Transverse colon (tissue), 4 donors: Measurements from ENCODE around the gene QRFP. TPM values are rescaled to one million over a fixed set of nuclear protein-coding genes. Genes with fewer than 3 reads are reported as not detected.
A peak's percentile ranks its signal among the peaks of the same experiment; 100 is the strongest.

Source experiments
- DNase-seq: peaks from one replicate; pipeline ENCODE4 v3.0.0-alpha.2; 2019
- H3K27ac ChIP-seq, 4 donors: fragments of 200-600 bp; sonication (generic); 2 replicates each; pipeline ENCODE4 v1.5.1; 2016 to 2018; ENCODE audit warnings: inconsistent platforms in 4 of 4
- H3K27me3 ChIP-seq: fragments of 200-600 bp; sonication (generic); 2 replicates; pipeline ENCODE4 v1.5.1; 2017; ENCODE audit warnings: inconsistent platforms
- H3K36me3 ChIP-seq, 4 donors: fragments of 200-600 bp; sonication (generic); 2 replicates each; pipeline ENCODE4 v1.5.1; 2017 to 2019; ENCODE audit warnings: inconsistent platforms in 4 of 4
- H3K4me1 ChIP-seq, 4 donors: fragments of 200-600 bp; sonication (generic); 2 replicates each; pipeline ENCODE4 v1.5.1; 2017 to 2020; ENCODE audit warnings: inconsistent platforms in 4 of 4
- H3K4me3 ChIP-seq, 4 donors: fragments of 200-600 bp; sonication (generic); 1 replicate in 1 of 4; 2 replicates in 3 of 4; pipeline versions ENCODE4 v1.5.1 to v1.6.1; 2017 to 2019; ENCODE audit warnings: inconsistent platforms in 4 of 4
- H3K9me3 ChIP-seq, 2 donors: fragments of 200-600 bp; sonication (generic); 2 replicates each; pipeline ENCODE4 v1.5.1; 2017 to 2019; ENCODE audit warnings: inconsistent platforms in 2 of 2
- EP300 ChIP-seq: sonication (generic); formaldehyde crosslinking; IDR thresholded peaks from one replicate; pipeline ENCODE4 v1.6.1; 2017; ENCODE audit warnings: antibody characterized with exemption, low read depth
- POLR2A ChIP-seq: fragments of 450-650 bp; IDR thresholded peaks from one replicate; pipeline ENCODE4 v1.6.1; 2016; ENCODE audit warnings: antibody characterized with exemption, mild to moderate bottlenecking, moderate library complexity
- POLR2AphosphoS5 ChIP-seq, 3 donors: sonication (generic); formaldehyde crosslinking; IDR thresholded peaks; one replicate each; pipeline ENCODE4 v1.6.1; 2016; ENCODE audit warnings: antibody characterized with exemption in 3 of 3
- WGBS, 2 donors: methylation state at CpG; one replicate each; pipeline ENCODE4 v1.1.5; 2018; ENCODE audit warnings: low coverage in 1 of 2; 5-methylcytosine and 5-hydroxymethylcytosine counted together
- in situ Hi-C, 4 donors: fragments of 200-750 bp; cut with MboI; loops; one replicate each; pipeline versions ENCODE4 v1.15.0 to v1.15.1; 2017; ENCODE audit warnings: low sequenced_read_pairs in 3 of 4, low pct_ligation_motif_present in 1 of 4, low pct_unique_long_range_greater_than_20kb in 1 of 4
- intact Hi-C: fragments of 100-400 bp; cut with DNase I; formaldehyde crosslinking; loops from one replicate; pipeline ENCODE4 v1.15.1; 2023; ENCODE audit warnings: low total_unique reads
- total RNA-seq, 4 donors: library from RNA; depleted of rRNA; stranded (reverse); fragments of >200 nt; gene quantifications; one replicate each; pipeline ENCODE4 v1.1.0, GENCODE V29; 2016
- TF ChIP-seq, protein P1 (sequence below), 5 experiments: fragments of 200-600 bp in 3 of 5; fragments of 450-650 bp in 2 of 5; sonication (generic) in 3 of 5; IDR thresholded peaks; 1 replicate in 2 of 5; 2 replicates in 3 of 5; pipeline ENCODE4 v1.5.1; 2016 to 2017; ENCODE audit warnings: antibody characterized with exemption in 5 of 5, inconsistent platforms in 3 of 5, mild to moderate bottlenecking in 2 of 5, moderate library complexity in 1 of 5

QRFP gene
- total RNA-seq, 4 donors from 2014 or later: not detected

DNA sequence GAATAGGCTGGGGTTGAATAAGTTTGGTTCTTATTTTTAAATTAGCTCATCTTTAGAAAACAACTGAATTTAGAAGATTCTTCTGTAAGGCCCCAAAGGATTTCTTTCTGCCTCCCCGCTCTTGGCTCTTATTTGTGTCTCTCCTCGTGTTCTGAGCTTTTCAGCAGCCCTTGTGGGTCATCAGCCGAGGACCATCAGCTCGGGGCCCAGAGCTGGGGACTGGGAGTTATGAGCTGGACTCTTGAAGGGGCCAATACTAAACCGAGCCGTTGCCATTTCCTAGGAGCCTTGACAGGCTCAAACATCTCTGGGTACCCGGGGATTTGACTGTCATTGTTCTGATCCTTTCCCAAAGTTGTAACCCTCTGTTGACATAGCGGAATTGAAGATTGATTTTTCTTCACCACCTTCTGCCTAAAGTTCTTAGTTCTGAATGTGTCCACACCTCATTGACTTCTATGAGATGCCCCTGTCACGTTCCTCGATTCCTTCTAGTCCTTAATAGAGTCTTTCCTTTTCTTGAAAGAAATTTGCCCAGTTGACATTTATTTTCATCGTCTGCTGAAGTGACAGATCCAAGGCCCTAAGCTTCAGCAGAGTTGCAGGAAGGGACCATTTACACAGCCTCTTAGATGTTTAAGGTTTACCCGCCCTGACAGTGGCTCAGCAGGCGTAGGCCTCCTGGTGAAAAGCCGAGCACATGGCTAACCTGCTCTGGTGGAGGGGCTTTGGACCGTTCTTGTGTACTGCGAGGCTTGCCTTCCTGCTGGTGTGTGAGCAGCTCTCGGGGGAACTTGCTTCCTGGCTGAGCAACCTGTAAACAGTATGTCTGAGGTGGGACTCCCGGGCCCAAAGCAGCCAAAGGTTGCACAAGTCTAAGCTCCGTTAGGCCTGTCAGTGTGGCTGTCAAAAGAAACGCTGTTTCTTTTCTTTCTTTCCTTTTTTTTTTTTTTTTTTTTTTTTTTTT is 37.6 kb downstream of the QRFP start:
- in situ Hi-C loops: loop anchor here in 1 of 4 donors (25.0 kb wide), 1 partner anchor 97 kb away; no protein-coding TSS in a partner anchor
- Histone ChIP-seq H3K9me3 (no peaks in the 10 kb centered on the region), H3K27me3 (no peaks in the 10 kb centered on the region), H3K27ac (peak overlapping the region; percentile 54 to 83 (median 78)), H3K4me1 (peaks cover 4 to 50% (median 32%) of the 10 kb centered on the region in 4 donors), H3K4me3 (no peak overlapping the region), H3K36me3 (peaks cover 0 to 24% (median 9%) of the 10 kb centered on the region in 4 donors)
- 64 to 79% methylated on average over 6 to 20 of the region's 20 CpGs for WGBS, 2 donors
- intact Hi-C loops: no loop called here
- no peak for TF ChIP-seq POLR2AphosphoS5 (IDR thresholded peaks at IDR 0.05)
- TF ChIP-seq, protein P1, sequence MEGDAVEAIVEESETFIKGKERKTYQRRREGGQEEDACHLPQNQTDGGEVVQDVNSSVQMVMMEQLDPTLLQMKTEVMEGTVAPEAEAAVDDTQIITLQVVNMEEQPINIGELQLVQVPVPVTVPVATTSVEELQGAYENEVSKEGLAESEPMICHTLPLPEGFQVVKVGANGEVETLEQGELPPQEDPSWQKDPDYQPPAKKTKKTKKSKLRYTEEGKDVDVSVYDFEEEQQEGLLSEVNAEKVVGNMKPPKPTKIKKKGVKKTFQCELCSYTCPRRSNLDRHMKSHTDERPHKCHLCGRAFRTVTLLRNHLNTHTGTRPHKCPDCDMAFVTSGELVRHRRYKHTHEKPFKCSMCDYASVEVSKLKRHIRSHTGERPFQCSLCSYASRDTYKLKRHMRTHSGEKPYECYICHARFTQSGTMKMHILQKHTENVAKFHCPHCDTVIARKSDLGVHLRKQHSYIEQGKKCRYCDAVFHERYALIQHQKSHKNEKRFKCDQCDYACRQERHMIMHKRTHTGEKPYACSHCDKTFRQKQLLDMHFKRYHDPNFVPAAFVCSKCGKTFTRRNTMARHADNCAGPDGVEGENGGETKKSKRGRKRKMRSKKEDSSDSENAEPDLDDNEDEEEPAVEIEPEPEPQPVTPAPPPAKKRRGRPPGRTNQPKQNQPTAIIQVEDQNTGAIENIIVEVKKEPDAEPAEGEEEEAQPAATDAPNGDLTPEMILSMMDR (IDR thresholded peaks at IDR 0.05): no peak
- TF ChIP-seq POLR2A: no peak
- TF ChIP-seq EP300: no peak
- DNase-seq: no peak

DNA sequence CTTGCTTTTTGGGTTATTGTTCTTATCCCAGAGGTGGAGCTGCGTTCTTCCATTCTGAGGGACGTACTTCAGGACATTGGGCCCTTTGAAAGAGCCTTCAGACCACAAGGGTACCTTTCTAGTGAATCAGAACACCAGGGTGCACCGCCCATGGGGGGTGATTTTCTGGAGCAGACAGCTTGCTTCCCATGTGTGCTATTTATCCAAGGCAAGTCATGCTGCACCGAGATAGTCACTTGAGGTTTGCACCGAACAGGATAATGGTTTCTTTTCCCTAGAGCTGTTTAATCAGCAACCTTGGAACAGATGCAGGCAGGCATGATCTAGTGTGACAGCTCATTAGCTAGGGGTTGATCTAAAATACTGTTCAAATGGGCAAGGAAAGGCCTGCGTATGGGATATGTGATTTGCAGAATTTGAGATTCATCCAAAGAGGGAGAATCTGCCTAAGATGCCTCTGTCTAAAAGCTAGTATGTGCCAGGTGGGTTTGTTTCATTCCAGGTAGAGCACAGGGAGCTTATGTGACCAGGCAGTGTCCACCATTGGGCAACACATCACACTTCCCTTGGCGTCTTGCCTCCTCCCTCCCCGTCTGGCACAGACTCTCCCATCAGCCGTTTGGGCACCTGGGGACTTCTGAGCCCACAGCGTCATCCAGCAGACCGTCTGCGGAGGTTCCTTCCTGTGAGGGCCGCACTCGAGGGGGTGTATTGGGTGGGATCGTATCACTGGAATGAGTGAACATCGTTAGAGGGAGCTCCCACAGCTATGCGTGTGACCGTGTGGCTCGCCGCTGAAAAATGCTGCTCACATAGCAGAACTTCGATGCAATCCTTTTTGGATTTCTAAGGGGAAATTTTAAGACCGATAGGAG is 38.5 kb downstream of the QRFP start:
- peaks cover 4 to 41% (median 25%) of the 10 kb centered on the region in 4 donors for H3K4me1 ChIP-seq

DNA sequence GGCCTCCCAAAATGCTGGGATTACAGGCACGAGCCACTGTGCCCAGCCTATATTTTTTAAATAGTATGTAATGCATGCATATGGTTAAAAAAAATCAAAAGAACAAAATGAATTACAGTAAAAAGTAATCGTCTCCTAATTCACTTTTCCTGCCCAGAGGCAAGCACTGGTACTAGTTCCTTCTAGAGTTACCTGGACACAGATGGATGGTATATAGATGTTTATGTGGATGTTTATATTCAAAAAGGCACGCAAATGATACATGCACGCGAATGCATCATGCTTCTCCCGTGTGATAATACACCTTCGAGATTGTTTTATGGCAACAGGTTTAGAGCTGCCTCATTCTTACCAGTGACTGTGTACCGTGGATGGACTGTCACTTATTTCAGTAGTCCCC is 40.1 kb downstream of the QRFP start:
- H3K9me3 ChIP-seq: no peaks in the 10 kb centered on the region
- peak overlapping the region in 1 of 4 donors; percentile 20 for H3K27ac ChIP-seq
- H3K4me3 ChIP-seq: no peak overlapping the region
- no peak for DNase-seq
- H3K36me3 ChIP-seq: peaks cover 0 to 24% (median 8%) of the 10 kb centered on the region in 4 donors
- TF ChIP-seq POLR2AphosphoS5 (IDR thresholded peaks at IDR 0.05): no peak
- TF ChIP-seq EP300: no peak
- TF ChIP-seq POLR2A: no peak
- TF ChIP-seq, protein P1 (IDR thresholded peaks at IDR 0.05): no peak
- no peaks in the 10 kb centered on the region for H3K27me3 ChIP-seq
- 64 to 71% methylated on average over 6 to 8 of the region's 8 CpGs for WGBS, 2 donors
- in situ Hi-C loops (loop anchor here in 1 of 4 donors (25.0 kb wide), 1 partner anchor 94 kb away; no protein-coding TSS in a partner anchor), intact Hi-C loops (loop anchor here (1.0 to 2.0 kb wide), 2 partner anchors 38 to 50 kb away; no protein-coding TSS in a partner anchor)
- peaks cover 4 to 34% (median 19%) of the 10 kb centered on the region in 4 donors for H3K4me1 ChIP-seq

More for the DNA sequence above, 38.5 kb downstream of the QRFP start:
- DNase-seq: peak; percentile 53
- Histone ChIP-seq H3K9me3 (no peaks in the 10 kb centered on the region), H3K36me3 (peaks cover 0 to 24% (median 8%) of the 10 kb centered on the region in 4 donors), H3K27ac (peak overlapping the region; percentile 54 to 83 (median 78)), H3K27me3 (no peaks in the 10 kb centered on the region), H3K4me3 (no peak overlapping the region)
- intact Hi-C loops (loop anchor here (2.0 kb wide), 1 partner anchor 51 kb away; no protein-coding TSS in a partner anchor), in situ Hi-C loops (loop anchor here in 1 of 4 donors (25.0 kb wide), 1 partner anchor 96 kb away; no protein-coding TSS in a partner anchor)
- TF ChIP-seq POLR2A (no peak), POLR2AphosphoS5 (IDR thresholded peaks at IDR 0.05) (peak in 1 of 3 donors; percentile 34)
- WGBS, 2 donors: 59 to 90% methylated on average over 2 to 22 of the region's 22 CpGs

DNA sequence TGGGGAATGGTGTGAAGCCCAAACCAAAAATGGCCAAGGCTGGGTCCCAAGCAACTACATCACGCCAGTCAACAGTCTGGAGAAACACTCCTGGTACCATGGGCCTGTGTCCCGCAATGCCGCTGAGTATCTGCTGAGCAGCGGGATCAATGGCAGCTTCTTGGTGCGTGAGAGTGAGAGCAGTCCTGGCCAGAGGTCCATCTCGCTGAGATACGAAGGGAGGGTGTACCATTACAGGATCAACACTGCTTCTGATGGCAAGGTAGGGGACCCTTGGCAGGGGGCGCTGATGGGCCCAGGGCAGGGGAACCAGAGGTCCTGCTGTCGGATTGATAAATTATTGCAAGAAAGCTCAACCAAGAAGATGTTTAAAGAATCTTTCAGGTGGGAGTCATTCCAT is 41.8 kb downstream of the QRFP start:
- DNase-seq: no peak
- peaks cover 0 to 24% (median 8%) of the 10 kb centered on the region in 4 donors for H3K36me3 ChIP-seq
- WGBS, 2 donors: 94% methylated on average over 9 of the region's 9 CpGs; no CpG with 5 or more reads in 1 of the 2 donors
- in situ Hi-C loops: loop anchor here in 1 of 4 donors (25.0 kb wide), 1 partner anchor 93 kb away; no protein-coding TSS in a partner anchor
- no peak overlapping the region for H3K4me3 ChIP-seq
- intact Hi-C loops: no loop called here
- H3K27me3 ChIP-seq: no peaks in the 10 kb centered on the region
- H3K4me1 ChIP-seq: peaks cover 4 to 39% (median 12%) of the 10 kb centered on the region in 4 donors
- H3K9me3 ChIP-seq: no peaks in the 10 kb centered on the region
- H3K27ac ChIP-seq: peak overlapping the region in 2 of 4 donors; percentile 8 to 97
- TF ChIP-seq, protein P1 (IDR thresholded peaks at IDR 0.05): no peak
- TF ChIP-seq EP300: no peak
- TF ChIP-seq POLR2A: no peak
- no peak for TF ChIP-seq POLR2AphosphoS5 (IDR thresholded peaks at IDR 0.05)
